HG03354 (cell line): ENCODE measurements around the gene HBEGF.

Experiments used
- ATAC-seq: cut with Tn5 transposase; IDR thresholded peaks from one replicate; pipeline ENCODE4 v1.9.1; 2021; ENCODE audit warnings: mild to moderate bottlenecking; ENCODE audit not compliant: unreplicated experiment, poor library complexity, severe bottlenecking

HBEGF gene

DNA sequence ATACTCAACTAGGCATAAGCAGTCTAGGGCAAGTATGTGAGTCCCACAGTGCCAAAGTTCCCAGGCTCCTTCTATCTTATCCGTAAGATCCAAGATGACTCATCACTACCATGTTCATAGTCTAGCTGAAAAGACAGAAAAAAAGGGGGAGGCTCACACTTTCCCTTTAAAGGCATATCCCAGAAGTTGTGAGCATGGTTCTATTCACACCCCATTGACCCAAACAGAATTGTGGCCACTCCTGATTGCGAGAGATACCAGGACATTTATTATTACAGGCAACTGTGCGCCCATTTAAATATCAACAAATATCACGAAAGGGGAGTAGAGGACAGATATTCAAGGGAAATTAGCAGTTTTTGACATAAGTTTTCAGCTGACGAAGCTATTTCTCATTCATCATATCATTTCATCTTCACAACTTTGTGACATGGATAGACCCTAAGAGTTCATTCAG lies 35.4 kb downstream of the HBEGF start:
- ATAC-seq: no peak

DNA sequence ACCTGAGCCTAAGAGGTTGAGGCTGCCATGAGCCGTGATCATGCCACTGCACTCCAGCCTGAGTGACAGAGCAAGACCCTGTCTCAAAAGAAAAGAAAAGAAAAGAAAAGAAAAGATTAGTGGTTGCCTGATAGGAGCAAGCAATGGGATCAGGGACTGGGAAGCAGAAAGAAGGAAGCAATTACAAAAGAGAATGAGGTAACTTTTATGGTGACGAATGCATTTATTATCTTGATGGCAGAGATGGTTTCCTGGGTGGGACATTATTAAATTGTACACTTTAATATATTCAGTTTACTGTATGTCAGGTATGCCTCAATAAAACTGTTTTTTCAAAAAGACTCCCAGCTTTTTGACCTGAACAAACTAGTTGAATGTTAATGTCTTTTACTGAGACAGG lies 36.0 kb downstream of the HBEGF start:
- ATAC-seq: no peak

DNA sequence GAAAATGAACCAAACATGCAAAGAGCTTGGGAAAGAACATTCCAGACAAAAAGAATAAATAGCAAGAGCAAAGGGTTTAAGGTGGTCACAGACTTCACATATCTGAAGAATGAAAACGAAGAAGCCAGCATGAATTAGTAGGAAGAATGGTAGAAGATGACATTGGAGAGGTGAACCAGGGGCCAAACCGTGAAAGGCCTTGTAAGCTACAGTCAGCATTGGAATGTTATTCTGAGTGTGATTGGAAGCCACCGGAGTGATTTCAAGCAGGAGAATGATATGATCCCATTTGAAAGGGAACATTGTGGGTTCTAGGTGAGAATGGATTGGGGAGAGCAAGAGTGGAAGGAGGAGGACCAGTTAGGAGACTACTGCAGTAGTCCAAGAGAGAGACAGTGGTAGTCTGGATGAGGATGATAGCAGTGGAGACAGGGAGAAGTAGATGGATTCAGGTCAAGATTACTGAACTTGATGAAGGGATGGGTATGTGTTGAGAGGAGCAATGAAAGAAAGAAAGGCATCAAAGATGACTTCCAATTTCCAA lies 36.6 kb downstream of the HBEGF start:
- ATAC-seq: no peak

DNA sequence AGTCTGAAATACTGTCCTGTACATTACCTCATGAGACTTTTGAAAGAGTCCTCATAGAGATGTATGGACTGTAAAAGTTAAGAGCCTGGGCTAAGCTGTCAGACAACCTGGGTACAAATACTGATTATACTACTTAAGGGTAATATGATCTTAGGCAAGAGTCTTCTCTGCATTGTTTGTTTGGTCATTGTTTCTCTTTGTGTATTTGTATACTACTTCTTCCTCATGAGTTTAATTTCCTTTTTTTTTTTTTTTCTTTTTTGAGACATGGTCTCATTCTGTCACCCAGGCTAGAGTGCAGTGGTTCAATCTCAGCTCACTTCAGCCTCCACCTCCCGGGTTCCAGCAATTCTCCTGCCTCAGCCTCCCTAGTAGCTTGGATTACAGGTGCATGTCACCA lies 40.9 kb downstream of the HBEGF start:
- ATAC-seq: no peak

DNA sequence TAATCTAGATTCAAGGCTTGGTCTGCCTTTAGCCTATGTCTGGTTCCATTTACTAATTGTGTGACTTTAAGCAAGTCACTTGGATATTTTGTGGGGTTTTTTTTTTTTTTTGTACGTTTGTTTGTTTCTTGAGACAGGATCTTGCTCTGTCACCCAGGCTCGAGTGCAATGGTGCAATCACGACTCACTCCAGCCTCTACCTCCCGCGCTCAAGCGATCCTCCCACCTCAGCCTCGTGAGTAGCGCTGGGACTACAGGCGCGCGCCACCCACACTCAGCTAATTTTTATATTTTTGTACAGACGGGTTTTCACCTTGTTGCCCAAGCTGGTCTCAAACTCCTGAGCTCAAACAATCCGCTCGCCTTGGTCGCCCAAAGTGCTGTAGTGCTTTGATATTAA lies 42.4 kb downstream of the HBEGF start:
- no peak for ATAC-seq

DNA sequence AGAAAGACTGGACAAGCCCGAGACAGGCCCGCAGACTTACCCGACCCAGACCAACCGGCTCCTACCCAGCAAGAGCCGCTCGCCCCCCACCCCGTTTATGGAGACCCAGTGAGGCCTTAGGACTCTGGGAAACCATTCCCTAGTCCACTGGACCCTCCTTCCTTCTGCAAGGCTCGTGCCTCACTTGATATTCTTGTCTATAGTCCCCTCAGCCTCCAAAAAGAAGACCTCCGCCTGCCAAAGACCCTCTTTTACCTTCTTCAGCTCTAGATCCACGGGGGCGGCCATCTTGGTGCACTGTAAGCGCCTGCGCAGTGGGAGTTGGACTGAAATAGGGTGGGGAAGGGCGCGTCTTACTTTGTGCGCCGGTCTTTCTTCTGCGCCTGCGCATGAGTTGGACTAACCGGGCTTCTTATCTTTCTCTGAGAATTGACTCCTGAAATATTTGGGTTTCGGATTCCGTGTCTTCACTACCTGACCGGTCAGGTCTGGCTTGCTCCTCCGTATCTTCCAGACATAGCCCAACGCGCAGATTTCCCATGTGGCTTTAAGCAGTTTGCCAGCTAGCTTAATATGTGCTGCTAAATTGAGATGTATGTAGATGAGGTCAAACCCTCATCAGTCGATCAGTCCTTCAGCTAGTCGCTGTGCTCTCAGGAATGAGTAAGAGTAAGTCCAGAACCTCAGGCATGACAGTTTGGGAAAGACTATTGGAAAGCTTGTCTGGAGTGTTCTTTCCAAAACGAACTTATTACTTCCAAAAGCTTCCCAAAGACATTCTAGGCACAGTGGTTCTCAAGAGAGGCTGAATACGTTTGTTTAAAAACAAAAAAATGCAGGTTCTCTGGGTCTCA lies 43.4 kb downstream of the HBEGF start, which contains the start of gene PFDN1:
TSS of gene PFDN1 (minus strand) at position 316 of the 854 bp plus-strand sequence. CDS start at position 288, 28 bp downstream.
- ATAC-seq: peak; percentile 99

DNA sequence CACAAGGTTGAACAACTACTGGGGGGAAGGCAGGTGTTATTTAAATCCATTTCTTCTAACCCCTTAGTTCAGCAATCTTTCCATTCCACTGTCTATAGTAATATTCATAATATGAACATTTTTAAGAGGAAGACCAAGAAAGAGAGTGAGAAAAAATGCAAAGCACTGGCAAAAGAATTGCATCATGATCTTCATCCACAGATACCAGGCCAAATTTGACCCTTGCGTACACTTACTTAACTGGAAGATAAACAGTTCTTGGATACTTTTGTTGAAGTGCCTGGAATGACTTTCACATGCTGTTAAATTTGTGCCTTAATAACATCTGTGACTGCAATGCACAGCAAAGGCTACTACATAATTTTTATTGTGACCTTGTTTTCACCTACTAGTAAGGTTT lies 45.3 kb downstream of the HBEGF start:
- ATAC-seq: no peak

DNA sequence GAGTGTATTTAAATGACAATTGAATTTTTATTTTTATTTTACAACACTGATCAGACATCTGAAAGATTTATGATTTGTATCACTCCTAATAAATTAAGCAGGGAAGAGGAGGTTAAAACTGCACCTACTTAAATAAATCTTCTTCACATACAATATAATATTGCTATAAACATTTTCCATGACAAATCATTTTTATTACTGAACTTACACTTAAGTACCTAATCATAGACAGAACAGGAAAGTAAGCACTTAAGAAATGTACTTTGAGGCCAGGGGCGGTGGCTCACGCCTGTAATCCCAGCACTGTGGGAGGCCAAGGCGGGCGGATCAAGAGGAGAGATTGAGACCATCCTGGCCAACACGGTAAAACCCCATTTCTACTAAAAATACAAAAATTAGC lies 47.3 kb downstream of the HBEGF start:
- ATAC-seq: no peak

DNA sequence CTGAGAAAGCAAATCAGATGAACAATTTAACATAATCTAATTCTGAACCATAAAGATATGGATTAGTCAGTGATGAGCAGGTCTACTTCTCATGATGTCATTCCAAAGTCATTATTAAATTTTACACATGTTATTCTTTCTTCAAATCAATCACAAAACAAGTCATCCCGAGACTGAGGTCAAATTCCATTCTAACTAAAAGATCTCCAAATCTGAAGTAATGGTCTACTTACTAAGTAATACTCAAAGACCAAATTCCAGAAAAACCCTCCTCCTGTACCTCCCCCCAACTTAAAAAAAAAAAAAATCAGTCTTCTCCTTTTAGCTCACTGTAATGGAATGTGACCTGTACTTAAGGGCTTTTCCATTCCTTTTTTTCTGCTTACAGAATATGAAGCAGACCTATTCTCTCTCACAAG lies 48.2 kb downstream of the HBEGF start:
- ATAC-seq: no peak

DNA sequence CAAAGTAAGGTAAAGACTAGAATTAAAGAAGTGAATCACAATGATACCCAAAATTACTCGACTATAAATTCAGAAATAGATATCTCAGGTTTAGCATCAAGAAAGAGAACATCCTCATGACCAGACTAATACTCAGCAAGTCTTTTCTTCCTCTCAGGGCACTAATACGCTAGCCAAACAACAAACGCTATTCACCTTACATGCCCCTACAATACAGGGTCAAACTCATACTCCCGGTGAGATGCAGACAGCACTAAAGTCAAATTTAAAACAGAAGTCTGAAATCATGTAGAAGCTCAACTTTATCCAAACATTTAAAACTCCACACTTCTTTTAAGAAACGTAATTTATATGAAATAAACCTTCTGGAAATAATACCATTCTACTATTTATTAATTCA lies 49.1 kb downstream of the HBEGF start:
- ATAC-seq: no peak

DNA sequence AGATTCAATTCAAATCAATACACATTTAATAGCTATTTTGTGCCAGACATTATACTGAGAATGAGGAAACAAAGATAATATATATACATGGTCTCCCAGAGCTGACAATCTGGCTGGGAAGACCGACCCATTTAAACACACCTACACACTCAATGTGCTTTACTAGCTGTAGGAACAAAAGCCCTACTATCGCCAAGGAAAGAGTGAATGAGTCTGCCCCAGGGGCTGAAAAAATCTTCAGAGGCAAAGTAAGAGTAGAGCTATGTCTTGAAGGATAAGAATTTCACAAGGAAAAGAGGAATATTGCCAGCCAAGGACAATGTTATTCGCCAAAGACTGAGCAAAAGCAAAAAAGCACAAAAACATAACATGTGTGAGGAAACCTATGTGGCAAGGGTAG lies 50.1 kb downstream of the HBEGF start:
- ATAC-seq: no peak

DNA sequence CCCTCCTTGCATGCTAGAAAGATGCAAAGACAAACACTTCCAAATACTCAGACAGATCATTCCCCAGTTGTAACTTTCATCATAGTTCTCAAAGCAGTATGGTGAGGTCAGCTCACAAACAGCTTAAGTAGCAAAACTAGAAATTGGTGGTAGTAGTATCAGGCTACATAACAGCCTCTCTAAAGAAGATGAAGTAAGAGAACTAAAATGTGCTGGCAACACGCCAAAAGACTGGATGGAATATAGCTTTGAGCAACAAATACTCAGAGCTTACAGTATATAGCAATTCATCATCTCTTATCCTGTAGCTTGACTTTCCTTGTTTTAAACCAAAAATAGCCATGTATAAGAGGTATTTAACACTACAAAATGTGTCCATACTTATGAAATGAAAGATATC lies 51.0 kb downstream of the HBEGF start:
- no peak for ATAC-seq

DNA sequence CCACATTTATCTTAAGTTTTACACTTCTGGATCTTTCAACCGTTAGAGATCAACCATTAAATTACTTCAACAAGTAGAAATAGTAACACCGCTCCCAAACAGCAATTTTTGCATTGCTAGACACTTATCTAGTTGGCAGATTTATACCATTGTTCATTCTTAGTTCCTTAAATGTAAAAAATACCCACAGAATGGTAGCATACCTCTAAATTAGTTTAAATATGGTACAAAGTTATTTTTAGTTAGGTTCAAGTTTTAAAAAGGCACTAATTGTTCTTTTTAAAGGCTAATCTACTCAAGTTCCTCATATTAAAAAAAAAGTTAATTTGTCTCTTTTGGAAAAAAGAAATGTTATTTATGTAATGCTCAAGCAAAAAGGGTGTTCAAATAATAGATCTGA lies 51.6 kb downstream of the HBEGF start:
- no peak for ATAC-seq

DNA sequence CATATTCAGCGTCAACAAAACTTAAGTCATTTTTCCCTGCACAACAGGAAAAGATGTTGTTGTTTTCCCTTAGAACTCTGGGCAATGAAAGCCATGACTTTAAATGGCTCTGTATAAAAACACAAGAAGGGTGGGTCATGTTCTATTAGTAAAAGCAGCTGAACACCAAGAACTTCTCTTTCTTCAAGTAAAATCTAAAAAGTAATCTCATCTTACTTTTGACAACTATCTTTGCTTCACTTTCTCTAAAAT lies 52.6 kb downstream of the HBEGF start:
- ATAC-seq: no peak

DNA sequence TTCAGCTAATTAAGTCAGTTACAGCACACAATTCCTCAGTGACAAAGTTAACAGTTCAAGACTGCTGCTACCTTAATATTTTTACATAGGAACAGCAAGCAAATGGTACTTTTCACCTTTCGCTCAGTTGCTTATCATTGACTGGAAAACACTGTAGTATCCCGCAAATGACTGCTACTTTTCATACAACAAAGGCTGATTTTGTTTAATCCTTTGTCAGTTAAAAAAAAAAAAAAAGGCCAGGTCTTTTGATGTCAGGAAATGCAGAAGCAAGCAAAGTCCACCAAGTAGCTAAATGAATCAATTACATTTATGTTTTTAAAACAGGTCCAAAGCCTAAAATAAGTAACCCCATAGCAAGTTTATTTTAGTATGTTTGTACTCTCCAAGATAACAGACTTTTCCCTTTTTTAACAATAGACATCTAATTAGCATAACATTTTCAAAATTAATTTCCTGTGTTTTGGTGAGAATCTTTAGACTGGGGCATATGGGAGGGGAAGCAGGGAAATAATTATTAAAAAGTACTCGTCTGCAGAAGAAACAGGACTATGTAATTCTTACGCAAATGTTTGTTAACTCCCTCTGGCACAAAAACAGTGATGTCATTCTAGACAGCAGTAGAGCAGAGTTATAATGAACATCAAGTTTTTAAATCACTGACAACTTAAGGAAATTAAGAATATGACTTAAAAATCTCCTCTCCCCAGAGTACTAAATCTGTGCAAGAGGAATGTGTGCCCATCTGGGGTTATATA lies 53.1 kb downstream of the HBEGF start:
- ATAC-seq: no peak

DNA sequence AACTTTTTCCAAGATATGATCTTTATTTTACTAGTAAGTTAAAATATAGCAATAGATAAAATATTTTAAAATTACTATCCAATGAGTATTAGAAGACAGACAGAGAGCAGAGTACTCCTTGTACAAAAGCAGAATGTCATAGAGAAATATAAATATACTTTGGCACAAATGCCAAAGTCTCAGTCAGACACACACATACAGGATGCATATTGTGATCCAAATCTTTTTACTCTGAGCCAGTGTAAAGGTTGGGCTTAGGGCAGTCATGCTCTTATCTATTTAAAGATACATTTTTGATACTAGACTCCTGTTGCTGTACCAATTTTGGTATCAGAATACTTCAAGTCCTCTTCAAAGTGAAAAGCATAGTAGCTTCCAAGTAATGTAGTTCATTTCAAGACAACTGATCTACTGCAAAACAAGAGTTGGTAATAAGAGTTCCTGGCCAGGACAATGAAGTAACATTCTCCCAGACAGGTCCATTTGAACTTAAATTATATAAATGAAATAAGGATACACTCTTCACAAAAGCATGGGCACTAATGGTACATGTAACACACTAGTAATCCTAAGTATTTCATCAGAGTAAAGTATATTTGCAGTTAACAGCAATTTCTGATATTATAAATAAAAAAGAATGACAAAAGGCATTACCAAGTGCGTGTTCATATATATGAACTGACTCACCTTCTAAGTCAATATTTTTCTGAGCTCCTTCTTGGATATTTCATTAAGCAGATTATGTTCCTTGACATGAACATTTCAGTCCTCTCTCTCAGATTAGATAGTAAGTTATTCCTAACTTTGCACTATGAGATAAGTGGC lies 54.0 kb downstream of the HBEGF start:
- no peak for ATAC-seq

DNA sequence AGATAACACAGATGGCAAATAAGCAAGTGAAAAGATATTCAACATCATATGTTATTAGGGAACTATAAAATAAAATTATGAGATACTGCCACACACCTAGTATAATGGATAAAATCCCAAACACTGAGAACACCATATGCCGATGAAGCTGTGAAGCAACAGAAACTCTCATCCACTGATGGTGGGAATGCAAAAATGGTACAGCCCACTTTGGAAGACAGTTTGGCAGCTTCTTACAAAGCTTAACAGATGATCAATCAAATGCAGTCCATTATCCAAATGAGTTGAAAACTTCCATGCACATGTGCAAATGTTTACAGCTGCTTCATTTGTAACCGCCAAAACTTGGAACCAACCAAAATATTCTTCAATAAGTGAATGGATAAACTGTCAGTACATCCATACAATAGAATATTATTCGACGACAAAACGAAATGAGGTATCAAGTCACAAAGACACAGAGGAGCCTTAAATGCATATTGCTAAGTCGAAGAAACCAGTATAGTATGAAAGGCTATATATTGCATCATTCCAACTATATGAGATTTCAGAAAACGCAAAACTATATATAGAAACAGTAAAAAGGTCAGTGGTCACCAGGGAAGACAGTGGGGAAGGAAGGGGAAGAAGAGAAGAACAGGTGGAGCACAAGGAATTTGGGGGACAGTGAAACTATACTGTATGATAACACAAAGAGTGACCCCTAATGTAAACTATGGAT lies 58.4 kb downstream of the HBEGF start:
- ATAC-seq: no peak

DNA sequence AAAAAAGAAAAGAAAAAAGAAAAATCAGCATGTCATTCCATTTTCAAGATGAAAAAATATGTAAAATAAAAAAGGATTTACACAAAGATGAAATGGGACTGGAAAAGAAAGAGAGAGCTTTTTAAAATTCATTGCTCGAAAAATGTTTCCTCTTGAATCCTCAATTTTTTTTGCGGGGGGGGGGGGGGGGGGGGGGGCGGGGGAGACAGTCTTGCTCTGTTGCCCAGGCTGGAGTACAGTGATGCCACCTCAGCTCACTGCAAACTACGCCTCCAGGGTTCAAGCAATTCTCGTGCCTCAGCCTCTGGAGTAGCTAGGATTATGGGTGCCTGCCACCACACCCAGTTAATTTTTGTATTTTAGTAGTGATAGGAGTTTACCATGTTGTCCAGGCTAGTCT lies 60.0 kb downstream of the HBEGF start:
- no peak for ATAC-seq

DNA sequence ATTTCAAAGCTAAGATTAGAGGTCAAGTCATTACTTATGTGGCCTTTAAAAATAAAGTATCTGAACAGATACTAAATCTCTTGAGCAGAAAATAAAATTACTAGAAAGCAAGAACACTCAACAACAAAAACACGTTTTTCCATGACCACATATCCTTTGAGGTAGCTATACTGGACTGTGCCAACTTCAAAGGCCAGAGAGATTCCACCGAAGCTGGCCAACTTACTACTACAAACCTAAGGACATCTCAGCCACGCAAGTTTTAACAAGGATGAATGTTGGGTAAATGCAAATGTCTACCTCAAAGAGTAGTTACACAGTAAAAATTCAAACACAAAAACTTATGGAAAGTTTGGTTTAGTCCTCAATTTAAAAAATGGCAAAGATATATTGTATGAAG lies 62.4 kb downstream of the HBEGF start:
- ATAC-seq: no peak
